OCI-LY3 (cell line): ENCODE data around the gene PTPRN2.

Experiments used
- H2AFZ ChIP-seq: fragments of 200-600, 300-600 bp; shearing (Covaris generic); 2 replicates; pipeline ENCODE4 v1.6.0; 2014; ENCODE audit warnings: antibody characterized with exemption, low read depth, low read length
- H3K27ac ChIP-seq: fragments of 200-600, 300-600 bp; sonication (generic); 2 replicates; pipeline ENCODE4 v1.5.1; 2014; ENCODE audit warnings: mild to moderate bottlenecking, low read length, moderate library complexity, mixed read lengths
- H3K27me3 ChIP-seq: fragments of 200-600, 300-600 bp; sonication (generic); 2 replicates; pipeline ENCODE4 v1.6.1; 2014; ENCODE audit warnings: low read depth, low read length, mixed read lengths
- H3K36me3 ChIP-seq: fragments of 200-600, 300-600 bp; sonication (generic); replicated peaks from 2 replicates; pipeline ENCODE3; 2014; ENCODE audit warnings: low read depth, low read length, mixed read lengths
- H3K4me1 ChIP-seq: fragments of 300-600, 200-600 bp; sonication (generic); 2 replicates; pipeline ENCODE4 v1.6.1; 2014; ENCODE audit warnings: low read length, mixed read lengths
- H3K4me2 ChIP-seq: fragments of 200-600, 300-600 bp; sonication (generic); 2 replicates; pipeline ENCODE4 v1.6.1; 2014; ENCODE audit warnings: low read length, mixed read lengths
- H3K4me3 ChIP-seq: fragments of 300-600, 200-600 bp; sonication (generic); 2 replicates; pipeline ENCODE4 v1.5.1; 2014; ENCODE audit warnings: antibody characterized with exemption, mild to moderate bottlenecking, low read length, moderate library complexity
- H3K79me2 ChIP-seq: fragments of 300-600, 200-600 bp; shearing (Covaris generic); 2 replicates; pipeline ENCODE4 v1.6.1; 2014; ENCODE audit warnings: mild to moderate bottlenecking, low read length, mixed read lengths
- H3K9ac ChIP-seq: fragments of 300-600, 200-600 bp; shearing (Covaris generic); 2 replicates; pipeline ENCODE4 v1.6.0; 2014; ENCODE audit warnings: mild to moderate bottlenecking, low read length, moderate library complexity
- H3K9me3 ChIP-seq: fragments of 200-600, 300-600 bp; shearing (Covaris generic); 2 replicates; pipeline ENCODE4 v1.6.1; 2014; ENCODE audit warnings: low read length, mixed read lengths; ENCODE audit not compliant: insufficient read depth
- H4K20me1 ChIP-seq: fragments of 200-600, 300-600 bp; sonication (generic); 2 replicates; pipeline ENCODE4 v1.6.1; 2016; ENCODE audit warnings: low read length, mixed read lengths; ENCODE audit not compliant: insufficient read depth
- EZH2phosphoT487 ChIP-seq: fragments of 200-600 bp; shearing (Covaris generic); IDR thresholded peaks from 2 replicates; pipeline ENCODE4 v1.6.1; 2018; ENCODE audit warnings: antibody characterized with exemption, mixed run types, low read depth
- TF ChIP-seq, protein P1 (sequence below): fragments of 200-600, 300-600 bp; sonication (generic); IDR thresholded peaks from 2 replicates; pipeline ENCODE4 v1.5.1; 2014; ENCODE audit warnings: antibody characterized with exemption, low read length, low read depth

The PTPRN2 gene

GRCh38 chr7:158570449-158571170, 17.0 kb downstream of the PTPRN2 start:
- TF ChIP-seq EZH2phosphoT487: no peak
- TF ChIP-seq, protein P1, sequence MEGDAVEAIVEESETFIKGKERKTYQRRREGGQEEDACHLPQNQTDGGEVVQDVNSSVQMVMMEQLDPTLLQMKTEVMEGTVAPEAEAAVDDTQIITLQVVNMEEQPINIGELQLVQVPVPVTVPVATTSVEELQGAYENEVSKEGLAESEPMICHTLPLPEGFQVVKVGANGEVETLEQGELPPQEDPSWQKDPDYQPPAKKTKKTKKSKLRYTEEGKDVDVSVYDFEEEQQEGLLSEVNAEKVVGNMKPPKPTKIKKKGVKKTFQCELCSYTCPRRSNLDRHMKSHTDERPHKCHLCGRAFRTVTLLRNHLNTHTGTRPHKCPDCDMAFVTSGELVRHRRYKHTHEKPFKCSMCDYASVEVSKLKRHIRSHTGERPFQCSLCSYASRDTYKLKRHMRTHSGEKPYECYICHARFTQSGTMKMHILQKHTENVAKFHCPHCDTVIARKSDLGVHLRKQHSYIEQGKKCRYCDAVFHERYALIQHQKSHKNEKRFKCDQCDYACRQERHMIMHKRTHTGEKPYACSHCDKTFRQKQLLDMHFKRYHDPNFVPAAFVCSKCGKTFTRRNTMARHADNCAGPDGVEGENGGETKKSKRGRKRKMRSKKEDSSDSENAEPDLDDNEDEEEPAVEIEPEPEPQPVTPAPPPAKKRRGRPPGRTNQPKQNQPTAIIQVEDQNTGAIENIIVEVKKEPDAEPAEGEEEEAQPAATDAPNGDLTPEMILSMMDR: no peak
- H2AFZ ChIP-seq: no peak overlapping the region

DNA sequence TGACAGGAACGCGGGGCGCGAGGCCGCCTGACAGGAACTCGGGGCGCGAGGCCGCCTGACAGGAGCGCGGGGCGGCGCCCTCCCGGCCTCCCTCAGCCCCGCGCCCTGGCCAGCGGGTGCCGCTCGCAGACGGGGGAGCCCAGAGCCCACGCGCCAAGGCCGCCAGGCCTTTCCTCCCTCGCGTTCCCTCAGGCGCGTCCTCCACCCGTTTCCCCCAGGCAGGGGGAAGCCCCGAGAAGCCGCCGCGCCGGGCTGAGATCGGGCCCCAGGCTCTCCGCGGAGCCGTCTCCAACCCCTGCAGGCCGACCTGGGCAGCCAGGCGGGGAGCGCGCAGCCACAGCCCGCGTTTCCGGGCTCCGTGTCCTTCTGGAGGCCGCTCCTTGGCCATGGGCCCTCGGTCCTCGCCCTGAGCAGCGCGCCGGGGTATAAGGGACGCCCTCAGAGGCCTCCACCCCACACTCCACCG, 17.7 kb downstream of the PTPRN2 start:
- no peaks in the 10 kb centered on the region for H3K36me3 ChIP-seq
- H3K4me1 ChIP-seq: no peaks in the 10 kb centered on the region
- TF ChIP-seq, protein P1: no peak
- no peak for TF ChIP-seq EZH2phosphoT487
- H3K9me3 ChIP-seq: no peaks in the 10 kb centered on the region
- H2AFZ ChIP-seq: no peak overlapping the region
- H3K79me2 ChIP-seq: no peaks in the 10 kb centered on the region
- H3K27me3 ChIP-seq: peaks cover 6% of the 10 kb centered on the region; the same call in 1 of the 2 replicates
- H3K4me2 ChIP-seq: no peak overlapping the region
- no peak overlapping the region for H3K4me3 ChIP-seq
- H3K9ac ChIP-seq: no peak overlapping the region
- H3K27ac ChIP-seq: no peak overlapping the region
- no peaks in the 10 kb centered on the region for H4K20me1 ChIP-seq

More at GRCh38 chr7:158570449-158571170, 17.0 kb downstream of the PTPRN2 start:
- H3K9ac ChIP-seq: no peak overlapping the region
- no peak overlapping the region for H3K4me3 ChIP-seq
- no peak overlapping the region for H3K27ac ChIP-seq
- no peaks in the 10 kb centered on the region for H4K20me1 ChIP-seq
- H3K27me3 ChIP-seq: no peaks in the 10 kb centered on the region
- no peaks in the 10 kb centered on the region for H3K4me1 ChIP-seq
- no peaks in the 10 kb centered on the region for H3K36me3 ChIP-seq
- no peaks in the 10 kb centered on the region for H3K9me3 ChIP-seq
- H3K4me2 ChIP-seq: no peak overlapping the region
- H3K79me2 ChIP-seq: no peaks in the 10 kb centered on the region

DNA sequence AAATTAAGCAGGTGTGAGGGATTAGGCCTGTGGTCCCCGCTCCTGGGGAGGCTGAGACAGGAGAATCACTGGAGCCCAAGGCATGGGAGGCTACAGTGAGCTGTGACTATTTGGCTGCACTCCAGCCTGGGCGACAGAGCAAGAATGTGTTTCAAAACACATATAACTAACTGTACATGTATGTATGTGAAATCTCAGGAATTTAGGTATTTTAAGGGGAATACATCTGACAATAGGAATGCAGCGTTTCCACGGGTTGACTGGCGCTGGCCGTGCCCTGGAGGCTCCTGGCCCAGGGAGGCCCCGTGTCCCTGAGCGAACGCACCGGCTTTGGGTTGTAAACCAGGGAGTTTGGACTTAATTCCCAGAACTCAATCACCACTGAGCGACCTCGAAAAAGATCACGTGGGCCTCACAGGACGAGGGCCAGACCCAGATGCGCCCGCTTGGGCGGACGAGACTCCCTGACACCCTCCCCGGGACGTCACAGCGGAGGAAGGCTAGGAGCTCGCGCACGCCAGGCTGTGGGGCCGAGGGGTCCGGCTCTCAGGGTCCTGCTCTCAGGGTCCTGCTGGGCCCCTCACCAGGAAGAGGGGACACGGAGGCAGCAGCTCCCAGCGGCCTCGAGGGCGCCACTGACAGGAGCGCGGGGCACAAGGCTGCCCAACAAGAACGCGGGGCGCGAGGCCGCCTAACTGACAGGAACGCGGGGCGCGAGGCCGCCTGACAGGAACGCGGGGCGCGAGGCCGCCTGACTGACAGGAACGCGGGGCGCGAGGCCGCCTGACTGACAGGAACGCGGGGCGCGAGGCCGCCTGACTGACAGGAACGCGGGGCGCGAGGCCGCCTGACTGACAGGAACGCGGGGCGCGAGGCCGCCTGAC, 18.4 kb downstream of the PTPRN2 start:
- Histone ChIP-seq H3K4me2 (no peak overlapping the region), H3K36me3 (no peaks in the 10 kb centered on the region), H3K9ac (no peak overlapping the region), H2AFZ (no peak overlapping the region), H3K9me3 (no peaks in the 10 kb centered on the region), H3K4me1 (no peaks in the 10 kb centered on the region), H3K27me3 (peaks cover 10% of the 10 kb centered on the region; the same call in 1 of the 2 replicates), H4K20me1 (no peaks in the 10 kb centered on the region), H3K27ac (no peak overlapping the region), H3K4me3 (no peak overlapping the region), H3K79me2 (no peaks in the 10 kb centered on the region)
- TF ChIP-seq, protein P1: no peak
- TF ChIP-seq EZH2phosphoT487: no peak

- Histone ChIP-seq H3K9ac (no peak overlapping the region), H3K9me3 (no peaks in the 10 kb centered on the region), H3K79me2 (no peaks in the 10 kb centered on the region), H3K27me3 (peaks cover 20% of the 10 kb centered on the region), H3K36me3 (no peaks in the 10 kb centered on the region), H3K4me1 (no peaks in the 10 kb centered on the region), H3K4me3 (no peak overlapping the region), H2AFZ (no peak overlapping the region), H4K20me1 (no peaks in the 10 kb centered on the region), H3K4me2 (no peak overlapping the region), H3K27ac (no peak overlapping the region)
- TF ChIP-seq EZH2phosphoT487: no peak
- TF ChIP-seq, protein P1: no peak
Measured at GRCh38 chr7:158567153-158567603, 20.4 kb downstream of the PTPRN2 start.
